ENCODE measurements around the gene ADAM21. TPM values are rescaled to one million over a fixed set of nuclear protein-coding genes. Genes with fewer than 3 reads are reported as not detected.
"Not testable (repeated sequence)": the region's sequence is repeated elsewhere in the genome, so short reads cannot be mapped to it uniquely, and the experiment has no call there.

The ADAM21 gene
- total RNA-seq (not detected), polyA plus RNA-seq (under 1 TPM in 1 of 4 donors, not detected in 3; 0.06 TPM)

DNA sequence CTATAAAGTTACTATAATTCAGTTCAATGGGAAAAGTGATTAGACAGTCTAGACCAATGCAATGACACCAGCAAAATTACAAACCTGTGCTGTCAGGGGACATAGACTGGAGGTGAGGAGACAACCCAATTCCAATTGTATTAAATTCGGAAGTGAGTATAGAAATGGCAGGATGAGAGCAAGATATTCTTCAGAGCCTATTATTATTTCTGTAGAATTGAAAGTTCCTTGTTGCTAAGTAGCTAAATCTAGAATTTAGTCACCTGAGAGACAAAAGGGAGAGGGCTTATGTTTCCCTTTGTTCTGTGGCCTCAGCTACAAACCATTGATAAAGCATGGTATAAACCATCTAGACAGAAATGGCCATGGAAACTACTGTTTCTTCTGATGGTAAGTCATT is at the start of gene ADAM21:
ADAM21 (plus strand) TSS at position 301 of the 400 bp plus-strand sequence. CDS start 5,326 bp downstream, outside the sequence.
- H3K36me3 ChIP-seq (ENCODE audit: control insufficient read depth, insufficient read depth, low read length): no peaks in the 10 kb centered on the region
- Mint-ChIP-seq H3K9me3 (peaks cover 0 to 3% (median 0%) of the 10 kb centered on the region in 7 donors), H3K36me3 (no peaks in the 10 kb centered on the region), H3K27ac (no peak within 1 kb of the TSS), H3K4me3 (no peak within 1 kb of the TSS), H3K27me3 (peaks cover under 1% of the 10 kb centered on the region), H3K4me1 (no peaks in the 10 kb centered on the region)
- no peak within 1 kb of the TSS for H3K4me3 ChIP-seq (ENCODE audit: low read depth, low read length)
- ATAC-seq (ENCODE audit: low read depth in 2 of 2) (no peak), DNase-seq (no peak)
- no peaks in the 10 kb centered on the region for H3K4me1 ChIP-seq (ENCODE audit: control insufficient read depth, insufficient read depth, low read length, poor library complexity, severe bottlenecking)
- no peak within 1 kb of the TSS for H3K27ac ChIP-seq (ENCODE audit: insufficient read depth, low read length, poor library complexity, severe bottlenecking)
- no peaks in the 10 kb centered on the region for H3K27me3 ChIP-seq (ENCODE audit: control insufficient read depth, insufficient read depth, low read length)
- H3K9me3 ChIP-seq (ENCODE audit: control insufficient read depth in 2 of 2, low read length in 2 of 2): no peaks in the 10 kb centered on the region

DNA sequence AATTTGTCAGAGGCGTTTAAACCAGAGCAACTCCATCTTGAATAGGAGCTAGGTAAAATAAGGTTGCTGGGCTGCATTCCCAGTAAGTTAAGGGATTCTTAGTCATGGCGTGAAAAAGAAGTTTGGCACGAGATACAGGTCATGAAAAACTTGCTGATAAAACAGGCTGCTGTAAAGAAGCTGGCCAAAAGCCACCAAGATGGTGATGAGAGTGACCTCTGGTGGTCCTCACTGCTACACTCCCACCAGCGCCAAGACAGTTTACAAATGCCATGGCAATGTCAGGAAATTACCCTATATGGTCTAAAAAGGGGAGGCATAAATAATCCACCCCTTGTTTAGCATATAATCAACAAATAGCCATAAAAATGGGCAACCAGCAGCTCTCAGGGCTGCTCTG is 48.6 kb upstream of the ADAM21 start:
- not testable (repeated sequence) for H3K4me1 ChIP-seq (ENCODE audit: control insufficient read depth, insufficient read depth, low read length, poor library complexity, severe bottlenecking); H3K4me3 Mint-ChIP-seq; H3K4me3 ChIP-seq (ENCODE audit: low read depth, low read length); H3K9me3 ChIP-seq (ENCODE audit: control insufficient read depth in 2 of 2, low read length in 2 of 2); H3K27me3 ChIP-seq (ENCODE audit: control insufficient read depth, insufficient read depth, low read length); H3K27ac Mint-ChIP-seq; ATAC-seq (ENCODE audit: low read depth in 2 of 2); H3K9me3 Mint-ChIP-seq; H3K36me3 ChIP-seq (ENCODE audit: control insufficient read depth, insufficient read depth, low read length); H3K27me3 Mint-ChIP-seq; H3K27ac ChIP-seq (ENCODE audit: insufficient read depth, low read length, poor library complexity, severe bottlenecking); DNase-seq
- H3K36me3 Mint-ChIP-seq: peaks cover 22% of the 10 kb centered on the region
- H3K4me1 Mint-ChIP-seq: peaks cover 21 to 39% (median 36%) of the 10 kb centered on the region in 4 donors

DNA sequence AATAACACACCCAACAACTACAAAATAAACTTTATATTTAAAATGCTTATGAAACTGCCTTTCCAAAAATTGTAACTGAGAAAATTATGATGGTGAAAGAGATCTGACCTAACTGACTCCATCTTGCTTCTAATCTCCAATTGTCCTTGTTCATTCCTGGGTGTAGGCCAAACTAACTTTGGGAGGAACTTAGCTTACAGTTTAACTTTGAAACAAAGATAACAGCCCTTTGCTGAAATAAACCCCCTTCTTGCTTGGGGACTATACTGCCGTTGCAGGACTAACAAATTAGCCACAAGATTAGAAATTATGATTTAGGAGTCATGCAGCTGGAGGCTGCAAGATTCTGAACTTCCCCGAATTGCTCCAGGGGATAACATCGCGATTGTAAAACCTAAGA is 45.8 kb upstream of the ADAM21 start:
- not testable (repeated sequence) for H3K27ac ChIP-seq (ENCODE audit: insufficient read depth, low read length, poor library complexity, severe bottlenecking); H3K9me3 Mint-ChIP-seq; H3K27me3 ChIP-seq (ENCODE audit: control insufficient read depth, insufficient read depth, low read length); H3K27me3 Mint-ChIP-seq; H3K4me3 Mint-ChIP-seq; DNase-seq; H3K27ac Mint-ChIP-seq; H3K4me3 ChIP-seq (ENCODE audit: low read depth, low read length); H3K9me3 ChIP-seq (ENCODE audit: control insufficient read depth in 2 of 2, low read length in 2 of 2); H3K4me1 ChIP-seq (ENCODE audit: control insufficient read depth, insufficient read depth, low read length, poor library complexity, severe bottlenecking); ATAC-seq (ENCODE audit: low read depth in 2 of 2)
- peaks cover 21% of the 10 kb centered on the region for H3K36me3 ChIP-seq (ENCODE audit: control insufficient read depth, insufficient read depth, low read length)
- H3K4me1 Mint-ChIP-seq: peaks cover 34 to 46% (median 40%) of the 10 kb centered on the region in 4 donors
- peaks cover 25% of the 10 kb centered on the region for H3K36me3 Mint-ChIP-seq

DNA sequence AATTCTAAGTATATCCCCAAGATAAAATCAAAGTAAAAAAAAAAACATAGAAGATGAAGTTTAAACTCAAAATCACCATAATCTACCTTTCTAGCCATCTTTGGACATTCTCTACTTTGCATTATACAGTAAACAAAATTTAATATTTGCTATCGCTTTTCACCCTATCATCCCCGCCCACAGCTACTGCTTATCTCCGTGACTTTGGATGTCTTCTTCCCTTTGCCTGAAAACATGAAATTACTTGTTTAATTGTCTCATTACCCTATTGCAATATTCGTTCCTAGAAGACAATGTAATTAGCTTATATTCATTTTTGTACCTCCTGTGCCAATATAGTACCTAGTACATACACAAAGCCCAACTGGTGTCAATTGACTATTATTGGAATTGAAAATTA is 44.4 kb upstream of the ADAM21 start:
- H3K4me3 ChIP-seq (ENCODE audit: low read depth, low read length): no peak overlapping the region
- ATAC-seq (ENCODE audit: low read depth in 2 of 2): no peak
- no peak overlapping the region for H3K27ac Mint-ChIP-seq
- H3K36me3 Mint-ChIP-seq: peaks cover 25% of the 10 kb centered on the region
- H3K27me3 Mint-ChIP-seq: no peaks in the 10 kb centered on the region
- DNase-seq: no peak
- H3K9me3 ChIP-seq (ENCODE audit: control insufficient read depth in 2 of 2, low read length in 2 of 2): no peaks in the 10 kb centered on the region
- no peaks in the 10 kb centered on the region for H3K4me1 ChIP-seq (ENCODE audit: control insufficient read depth, insufficient read depth, low read length, poor library complexity, severe bottlenecking)
- H3K4me3 Mint-ChIP-seq: peak overlapping the region in 1 of 4 donors; percentile 67
- no peak overlapping the region for H3K27ac ChIP-seq (ENCODE audit: insufficient read depth, low read length, poor library complexity, severe bottlenecking)
- no peaks in the 10 kb centered on the region for H3K27me3 ChIP-seq (ENCODE audit: control insufficient read depth, insufficient read depth, low read length)
- H3K36me3 ChIP-seq (ENCODE audit: control insufficient read depth, insufficient read depth, low read length): peaks cover 23% of the 10 kb centered on the region
- H3K9me3 Mint-ChIP-seq: peaks cover 0 to 1% (median 0%) of the 10 kb centered on the region in 7 donors
- H3K4me1 Mint-ChIP-seq: peaks cover 36 to 50% (median 46%) of the 10 kb centered on the region in 4 donors

DNA sequence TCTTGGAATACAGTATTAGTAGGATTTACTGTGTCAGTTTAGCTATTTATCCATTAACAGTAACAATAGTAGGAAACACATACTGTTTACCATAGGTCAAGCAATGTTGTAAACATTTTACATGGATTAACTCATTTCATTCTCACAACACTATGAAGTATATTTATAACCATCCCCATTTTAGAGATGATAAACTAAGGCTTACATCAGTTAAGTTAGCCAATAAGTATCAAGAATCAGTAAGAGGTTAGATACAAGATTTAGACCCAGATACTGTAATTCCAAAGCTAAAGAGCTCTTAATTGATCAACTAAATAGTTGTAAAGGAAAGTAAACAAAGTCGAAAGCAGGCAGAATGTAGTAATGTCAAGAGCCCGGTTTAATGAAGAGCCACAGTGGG is 36.2 kb upstream of the ADAM21 start:
- Histone ChIP-seq H3K4me3 (ENCODE audit: low read depth, low read length) (peak overlapping the region; percentile 95), H3K36me3 (ENCODE audit: control insufficient read depth, insufficient read depth, low read length) (peaks cover 11% of the 10 kb centered on the region), H3K9me3 (ENCODE audit: control insufficient read depth in 2 of 2, low read length in 2 of 2) (no peaks in the 10 kb centered on the region), H3K27ac (ENCODE audit: insufficient read depth, low read length, poor library complexity, severe bottlenecking) (no peak overlapping the region), H3K27me3 (ENCODE audit: control insufficient read depth, insufficient read depth, low read length) (peaks cover under 1% of the 10 kb centered on the region), H3K4me1 (ENCODE audit: control insufficient read depth, insufficient read depth, low read length, poor library complexity, severe bottlenecking) (peaks cover 13% of the 10 kb centered on the region)
- H3K27ac Mint-ChIP-seq: peak overlapping the region; percentile 34 to 92 (median 42)
- H3K36me3 Mint-ChIP-seq: peaks cover 3% of the 10 kb centered on the region
- ATAC-seq (ENCODE audit: low read depth in 2 of 2) (no peak), DNase-seq (no peak)
- H3K9me3 Mint-ChIP-seq: no peaks in the 10 kb centered on the region
- H3K4me1 Mint-ChIP-seq: peaks cover 18 to 53% (median 36%) of the 10 kb centered on the region in 4 donors
- H3K4me3 Mint-ChIP-seq: peak overlapping the region; percentile 83 to 93 (median 88)
- peaks cover 2% of the 10 kb centered on the region for H3K27me3 Mint-ChIP-seq

DNA sequence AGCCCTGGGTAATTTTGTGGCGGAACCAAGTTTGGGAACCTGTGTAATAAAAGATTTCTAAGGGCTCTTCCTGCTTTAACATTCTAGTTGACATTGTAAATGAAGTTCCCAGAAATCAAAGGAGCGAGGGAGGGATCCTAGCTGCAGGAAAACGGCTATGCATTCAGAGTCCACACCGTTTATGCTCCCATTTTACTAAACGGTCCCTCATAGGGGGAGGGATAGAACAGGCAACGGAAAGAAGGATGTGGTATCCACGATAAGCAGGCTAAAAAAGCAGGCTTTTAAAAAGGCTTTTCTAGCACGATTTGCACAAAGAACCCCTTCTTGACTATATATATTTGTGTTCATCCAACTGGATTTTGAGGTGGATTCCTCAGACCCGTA is 35.6 kb upstream of the ADAM21 start:
- Histone ChIP-seq H3K27ac (ENCODE audit: insufficient read depth, low read length, poor library complexity, severe bottlenecking) (peak overlapping the region; percentile 55), H3K4me3 (ENCODE audit: low read depth, low read length) (peak overlapping the region; percentile 95), H3K27me3 (ENCODE audit: control insufficient read depth, insufficient read depth, low read length) (peaks cover 6% of the 10 kb centered on the region), H3K36me3 (ENCODE audit: control insufficient read depth, insufficient read depth, low read length) (peaks cover 9% of the 10 kb centered on the region), H3K9me3 (ENCODE audit: control insufficient read depth in 2 of 2, low read length in 2 of 2) (no peaks in the 10 kb centered on the region), H3K4me1 (ENCODE audit: control insufficient read depth, insufficient read depth, low read length, poor library complexity, severe bottlenecking) (peaks cover 13% of the 10 kb centered on the region)
- Mint-ChIP-seq H3K9me3 (no peaks in the 10 kb centered on the region), H3K4me3 (peak overlapping the region; percentile 89 to 93 (median 92)), H3K27ac (peak overlapping the region; percentile 85 to 93 (median 92)), H3K36me3 (peaks cover 3% of the 10 kb centered on the region), H3K4me1 (peaks cover 18 to 51% (median 33%) of the 10 kb centered on the region in 4 donors), H3K27me3 (peaks cover 5% of the 10 kb centered on the region)
- ATAC-seq (ENCODE audit: low read depth in 2 of 2): no peak
- DNase-seq: no peak

DNA sequence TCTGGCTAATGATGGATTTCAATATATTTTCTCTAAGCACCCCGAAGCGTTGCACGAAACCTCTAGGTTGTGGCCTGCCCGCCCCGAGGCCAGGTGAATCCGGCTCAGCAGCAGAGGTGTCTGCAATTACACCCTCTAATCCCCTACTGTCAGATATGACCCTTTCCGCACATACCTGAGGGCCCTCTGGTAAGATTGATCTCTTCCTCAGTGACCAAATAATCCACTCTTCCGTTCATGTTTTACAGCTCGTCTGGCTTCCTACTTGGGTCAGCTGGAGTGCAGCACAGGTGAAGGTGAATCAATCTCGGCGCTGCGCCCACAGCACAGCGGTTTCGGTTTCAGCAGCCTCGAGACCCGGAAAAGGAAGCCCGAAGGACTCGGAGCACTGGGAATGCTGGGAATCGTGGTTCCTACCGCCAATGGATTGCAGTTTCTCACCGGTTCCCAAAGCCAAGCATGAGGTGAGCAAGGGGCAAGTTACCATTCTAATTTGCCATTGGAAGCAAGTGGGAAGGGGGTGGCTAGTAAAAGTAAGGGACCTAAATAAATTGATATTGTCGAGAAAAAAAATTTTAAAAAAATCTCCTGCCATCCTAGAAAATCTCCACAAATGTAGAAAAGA is 35.1 kb upstream of the ADAM21 start, which contains the start of gene SYNJ2BP:
SYNJ2BP (minus strand) TSS at position 366 of the 625 bp plus-strand sequence; CDS start at position 239, 127 bp downstream.
- Histone ChIP-seq H3K4me3 (ENCODE audit: low read depth, low read length) (peak within 1 kb of the TSS; percentile 95), H3K36me3 (ENCODE audit: control insufficient read depth, insufficient read depth, low read length) (peaks cover 7% of the 10 kb centered on the region), H3K9me3 (ENCODE audit: control insufficient read depth in 2 of 2, low read length in 2 of 2) (no peaks in the 10 kb centered on the region), H3K27me3 (ENCODE audit: control insufficient read depth, insufficient read depth, low read length) (peaks cover 6% of the 10 kb centered on the region), H3K27ac (ENCODE audit: insufficient read depth, low read length, poor library complexity, severe bottlenecking) (peak within 1 kb of the TSS; percentile 55), H3K4me1 (ENCODE audit: control insufficient read depth, insufficient read depth, low read length, poor library complexity, severe bottlenecking) (peaks cover 13% of the 10 kb centered on the region)
- peak; percentile 24 to 75 (median 43) for DNase-seq
- Mint-ChIP-seq H3K4me3 (peak within 1 kb of the TSS; percentile 91 to 93 (median 92)), H3K4me1 (peaks cover 18 to 46% (median 28%) of the 10 kb centered on the region in 4 donors), H3K27me3 (peaks cover 8% of the 10 kb centered on the region), H3K36me3 (peaks cover 3% of the 10 kb centered on the region), H3K27ac (peak within 1 kb of the TSS; percentile 85 to 93 (median 92)), H3K9me3 (no peaks in the 10 kb centered on the region)
- ATAC-seq (ENCODE audit: low read depth in 2 of 2): peak; percentile 80 to 83

Measured in CD4-positive, CD25-positive, alpha-beta regulatory T cell (primary cell).